Mesenteric fat pad (tissue), 1 donor: ENCODE measurements around the gene HCAR1. TPM values are rescaled to one million over a fixed set of nuclear protein-coding genes. Genes with fewer than 3 reads are reported as not detected.
A peak's percentile ranks its signal among the peaks of the same experiment; 100 is the strongest.

Experiments
- DNase-seq: peaks from one replicate; pipeline ENCODE4 v3.0.0-alpha.2; 2020; ENCODE audit warnings: low spot score
- long read RNA-seq: library from polyadenylated mRNA; unstranded; transcript quantifications from one replicate; pipeline ENCODE4 v2.0.0, GENCODE V29; 2020
- total RNA-seq: library from RNA; stranded (reverse); fragmentation: NEBNext Ultra II Directional; extraction: Animal tissue kit (Norgen Biotek cat#: 25700); gene quantifications from one replicate; pipeline ENCODE4 v1.2.1, GENCODE V29; 2021
- donor health status: DM: yes; HTN: yes; CAD: no.

The HCAR1 gene, protein sequence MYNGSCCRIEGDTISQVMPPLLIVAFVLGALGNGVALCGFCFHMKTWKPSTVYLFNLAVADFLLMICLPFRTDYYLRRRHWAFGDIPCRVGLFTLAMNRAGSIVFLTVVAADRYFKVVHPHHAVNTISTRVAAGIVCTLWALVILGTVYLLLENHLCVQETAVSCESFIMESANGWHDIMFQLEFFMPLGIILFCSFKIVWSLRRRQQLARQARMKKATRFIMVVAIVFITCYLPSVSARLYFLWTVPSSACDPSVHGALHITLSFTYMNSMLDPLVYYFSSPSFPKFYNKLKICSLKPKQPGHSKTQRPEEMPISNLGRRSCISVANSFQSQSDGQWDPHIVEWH
- 6.1 TPM for total RNA-seq
- long read RNA-seq, full-length matches to known transcripts = 2 of 2 reads
- long read RNA-seq, partial matches to known transcripts = 0 of 2 reads
- long read RNA-seq, other reads (novel, unspliced or antisense) = 0 of 2 reads

DNA sequence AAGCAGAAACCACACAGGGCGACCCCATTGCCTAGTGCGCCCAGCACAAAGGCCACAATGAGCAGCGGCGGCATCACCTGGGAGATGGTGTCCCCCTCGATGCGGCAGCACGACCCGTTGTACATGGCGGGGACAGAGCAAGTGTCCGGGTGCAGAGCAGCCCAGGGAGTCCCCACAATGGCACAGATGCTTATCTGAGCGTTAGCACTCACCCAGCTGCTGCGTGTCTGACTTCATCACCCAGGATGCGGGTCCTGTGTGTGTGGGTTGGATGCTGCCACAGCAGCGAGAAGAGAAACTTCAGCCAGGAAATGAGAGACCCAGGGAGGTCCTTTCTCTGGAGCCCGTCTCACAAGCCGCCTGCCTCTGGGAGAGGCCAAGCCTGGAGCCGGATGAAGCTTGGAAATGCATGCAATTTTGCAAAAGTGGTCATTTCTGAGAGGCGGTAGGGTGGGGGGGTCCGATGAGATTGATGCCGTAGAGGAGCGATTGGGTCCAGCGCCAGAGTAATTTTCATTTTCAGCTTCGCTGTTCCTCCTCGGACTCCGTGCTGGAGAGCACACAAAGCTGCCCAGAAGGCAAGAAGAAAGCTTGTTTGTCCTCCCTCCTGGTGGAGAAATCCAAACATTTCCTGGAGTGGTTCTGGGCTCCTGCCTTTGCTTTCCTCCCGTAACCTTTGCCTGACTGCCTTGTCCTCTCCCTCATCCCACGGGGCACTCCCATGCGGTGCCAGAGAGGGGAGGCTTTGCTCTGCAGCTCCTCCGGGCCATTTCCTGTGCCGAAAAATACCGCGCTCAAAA, at the start of gene HCAR1:
Gene HCAR1 (minus strand): TSS at position 630 of the 800 bp plus-strand sequence. CDS start 505 bp downstream, at position 125.
- no peak for DNase-seq

DNA sequence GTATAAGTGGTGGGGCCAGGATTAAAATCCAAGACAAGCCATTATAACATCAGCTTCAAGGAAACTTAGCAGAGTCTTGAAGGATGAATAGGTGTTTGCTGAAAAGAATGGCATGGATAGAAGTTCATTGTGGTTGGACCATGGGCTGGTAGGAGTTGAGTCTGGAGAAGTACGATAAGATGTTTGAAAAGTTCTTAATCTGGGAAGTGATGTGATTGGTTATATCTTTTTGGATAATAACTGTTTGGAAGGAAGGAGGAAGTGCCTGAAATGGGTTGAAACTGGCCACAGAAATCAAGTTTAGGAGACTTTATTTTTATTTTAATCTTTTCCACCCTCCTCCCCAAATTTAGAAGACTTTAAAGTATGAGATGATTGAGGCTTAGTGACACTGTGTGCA, 26.9 kb upstream of the HCAR1 start:
- DNase-seq = no peak

DNA sequence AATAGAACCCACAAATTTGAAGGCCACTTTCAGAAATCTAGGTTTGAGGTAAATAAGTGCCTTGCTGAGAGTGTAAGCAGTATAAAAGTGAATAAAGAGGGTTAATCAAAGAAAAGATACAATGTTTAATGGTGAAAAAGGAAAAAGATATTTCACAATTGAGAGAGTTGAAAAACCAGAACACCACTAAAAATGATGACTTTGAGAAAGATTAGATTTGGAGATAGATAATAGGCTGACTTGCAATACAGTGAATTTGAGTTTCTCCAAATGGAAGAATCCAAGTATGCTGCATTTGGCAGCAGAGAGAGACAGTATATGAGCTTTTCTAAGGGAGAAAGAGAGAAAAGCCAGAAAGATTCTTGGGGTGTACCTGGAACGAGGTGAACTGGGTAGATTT, 24.1 kb upstream of the HCAR1 start:
- DNase-seq = no peak

DNA sequence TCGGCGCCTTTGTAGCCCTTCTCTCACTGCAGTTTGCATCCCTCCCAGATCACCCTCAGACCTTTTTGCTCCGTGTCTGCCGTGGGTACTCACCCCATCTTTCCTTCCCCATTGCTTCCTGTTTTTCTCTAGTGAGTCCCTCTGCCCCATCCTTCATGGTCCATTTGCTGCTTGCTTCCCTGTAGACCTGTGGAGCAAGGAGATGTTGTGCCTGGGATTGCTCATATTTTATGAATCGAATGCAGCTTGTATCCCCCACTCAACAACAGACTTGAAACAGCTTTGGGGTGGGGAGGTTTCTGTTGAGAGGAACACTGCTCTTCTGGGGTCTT, 22.6 kb upstream of the HCAR1 start:
- no peak for DNase-seq

DNA sequence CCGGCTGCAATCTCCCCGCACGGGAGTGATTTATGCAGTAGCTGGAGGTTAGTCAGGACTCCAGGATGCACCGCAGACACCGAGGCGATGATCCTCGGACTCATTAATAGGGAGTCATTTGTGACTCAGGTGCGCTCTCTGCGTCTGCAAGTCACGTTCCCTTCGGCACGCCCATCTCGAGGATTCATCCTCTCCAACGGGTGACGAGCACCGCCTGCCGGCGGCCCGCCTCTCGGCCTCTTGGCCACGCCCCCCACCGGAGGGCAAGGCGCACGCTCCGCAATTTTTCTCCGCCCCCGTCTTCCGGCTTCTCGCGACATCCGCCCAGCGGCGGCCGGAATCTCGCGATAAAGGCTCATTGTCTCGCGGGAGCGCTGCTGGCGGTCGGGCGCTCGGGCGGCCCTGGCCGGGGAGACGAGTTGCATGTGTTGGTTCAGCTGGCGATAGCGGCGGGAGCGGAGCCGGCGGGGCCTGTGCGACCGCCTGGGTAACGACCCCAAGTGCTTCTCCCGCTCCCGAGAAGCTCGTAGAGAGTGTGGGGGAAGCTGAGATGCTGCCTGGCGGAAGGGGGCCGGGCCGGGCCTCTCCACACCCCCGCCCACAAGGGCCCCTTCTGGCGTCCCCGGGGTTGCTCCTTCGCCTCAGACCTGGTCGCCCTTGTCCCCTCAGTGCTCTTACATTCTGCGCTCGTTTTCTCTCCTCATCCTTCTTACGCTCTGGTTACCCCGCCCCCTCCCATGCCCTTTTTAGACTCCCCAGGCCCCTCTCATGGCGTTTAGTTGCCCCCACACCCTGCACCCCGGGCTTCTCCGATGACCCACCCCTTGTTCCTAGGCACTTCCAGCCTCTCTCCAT, 22.0 kb upstream of the HCAR1 start, which contains the start of gene DENR:
Gene DENR (plus strand): TSS at position 361 of the 855 bp plus-strand sequence. CDS start 878 bp downstream, outside the sequence.
- DNase-seq = peak; percentile 100

DNA sequence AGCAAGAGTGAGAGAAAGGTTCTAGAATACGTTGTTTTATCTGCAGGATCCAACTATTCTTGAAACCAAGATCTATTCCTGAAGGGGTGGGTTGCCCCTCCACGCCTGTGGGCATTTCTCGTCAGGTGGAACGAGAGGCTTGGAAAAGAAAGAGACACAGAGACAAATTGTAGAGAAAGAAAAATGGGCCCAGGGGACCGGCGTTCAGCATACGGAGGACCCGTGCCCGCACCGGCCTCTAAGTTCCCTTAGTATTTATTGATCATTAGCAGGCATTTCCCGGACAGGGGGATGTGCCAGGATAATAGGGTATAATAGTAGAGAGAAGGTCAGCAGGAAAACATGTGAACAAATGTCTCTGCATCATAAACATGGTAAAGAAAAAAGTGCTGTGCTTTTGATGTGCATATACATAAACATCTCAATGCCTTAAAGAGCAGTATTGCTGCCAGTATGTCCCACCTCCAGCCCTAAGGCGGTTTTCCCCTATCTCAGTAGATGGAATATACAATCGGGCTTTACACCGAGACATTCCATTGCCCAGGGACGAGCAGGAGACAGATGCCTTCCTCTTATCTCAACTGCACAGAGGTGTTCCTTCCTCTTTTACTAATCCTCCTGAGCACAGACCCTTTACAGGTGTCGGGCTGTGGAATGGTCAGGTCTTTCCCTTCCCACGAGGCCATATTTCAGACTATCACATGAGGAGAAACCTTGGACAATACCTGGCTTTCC, 20.3 kb upstream of the HCAR1 start:
- peak; percentile 41 for DNase-seq

DNA sequence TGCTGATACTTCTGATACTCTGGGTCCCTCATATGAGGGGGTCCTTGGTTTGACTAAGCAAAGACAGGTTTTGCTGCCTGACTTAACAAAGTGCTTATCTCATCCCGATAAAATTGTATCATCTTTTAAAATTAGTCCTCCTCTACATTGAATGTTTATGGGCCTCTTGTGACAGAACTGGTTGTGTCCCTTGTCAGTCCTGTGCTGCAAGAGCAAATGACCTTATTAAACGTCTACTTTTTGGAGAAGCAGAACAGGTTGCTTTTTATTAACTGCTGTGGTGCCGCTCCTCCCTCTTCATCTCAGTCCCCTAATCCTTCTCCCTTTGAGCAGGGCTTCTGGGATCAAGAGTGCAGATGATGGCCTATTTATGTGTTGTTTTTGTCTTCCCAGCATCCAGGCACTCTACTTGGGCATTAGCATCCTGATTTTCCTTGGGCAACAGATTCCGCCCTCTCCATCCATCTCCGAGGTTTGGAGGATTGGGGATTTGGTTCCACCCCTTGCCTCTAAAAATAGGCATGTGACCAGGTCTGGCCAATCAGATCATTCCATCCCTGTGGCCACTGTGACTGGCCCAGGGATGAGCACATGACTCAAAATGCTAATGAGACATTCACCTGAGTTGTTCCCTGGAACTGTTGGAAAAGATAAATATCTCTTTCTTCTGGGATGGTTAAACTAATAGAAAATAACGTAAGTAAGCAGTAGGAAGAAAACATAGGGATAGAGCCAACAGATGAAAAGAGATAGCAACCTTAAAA, 19.1 kb upstream of the HCAR1 start:
- no peak for DNase-seq

DNA sequence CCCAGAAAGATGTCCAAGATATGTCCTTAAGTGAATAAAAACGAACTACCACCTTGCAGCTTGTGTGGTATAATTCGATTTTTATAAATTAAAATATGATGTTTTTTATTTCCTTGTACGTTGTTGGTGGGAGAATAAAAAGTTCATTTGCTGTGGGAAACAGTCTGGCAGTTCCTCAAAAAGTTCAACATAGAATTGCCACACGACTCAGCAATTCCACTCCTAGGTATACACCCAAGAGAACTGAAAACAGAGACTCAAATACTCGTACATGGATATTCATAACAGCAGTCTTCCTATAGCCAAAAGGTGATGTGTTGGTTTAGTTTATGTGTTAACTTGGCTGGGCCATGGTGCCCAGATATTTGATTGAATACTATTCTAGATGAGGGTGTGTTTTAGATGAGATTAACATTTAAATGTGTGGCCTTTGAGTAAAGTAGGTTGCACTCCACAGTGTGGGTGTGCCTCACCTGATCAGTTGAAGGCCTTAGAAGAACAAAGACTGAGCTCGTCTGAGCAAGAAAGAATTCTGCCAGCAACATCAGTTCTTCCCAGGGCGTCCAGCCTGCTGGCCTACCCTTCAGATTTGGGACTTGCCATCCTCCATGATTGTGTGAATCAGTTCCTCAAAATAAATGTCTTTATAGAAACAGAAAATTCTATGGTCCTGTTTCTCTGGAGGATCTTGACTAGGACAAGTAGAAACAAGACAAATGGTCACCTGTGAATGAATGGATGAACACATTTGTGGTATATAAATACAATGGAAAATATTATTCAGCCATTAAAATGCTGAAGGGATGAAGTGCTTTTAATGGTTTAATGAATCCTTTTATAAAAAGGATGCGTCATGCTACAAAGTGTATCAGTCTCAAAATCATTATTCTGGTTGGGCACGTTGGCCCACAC, 16.8 kb upstream of the HCAR1 start:
- DNase-seq = no peak

DNA sequence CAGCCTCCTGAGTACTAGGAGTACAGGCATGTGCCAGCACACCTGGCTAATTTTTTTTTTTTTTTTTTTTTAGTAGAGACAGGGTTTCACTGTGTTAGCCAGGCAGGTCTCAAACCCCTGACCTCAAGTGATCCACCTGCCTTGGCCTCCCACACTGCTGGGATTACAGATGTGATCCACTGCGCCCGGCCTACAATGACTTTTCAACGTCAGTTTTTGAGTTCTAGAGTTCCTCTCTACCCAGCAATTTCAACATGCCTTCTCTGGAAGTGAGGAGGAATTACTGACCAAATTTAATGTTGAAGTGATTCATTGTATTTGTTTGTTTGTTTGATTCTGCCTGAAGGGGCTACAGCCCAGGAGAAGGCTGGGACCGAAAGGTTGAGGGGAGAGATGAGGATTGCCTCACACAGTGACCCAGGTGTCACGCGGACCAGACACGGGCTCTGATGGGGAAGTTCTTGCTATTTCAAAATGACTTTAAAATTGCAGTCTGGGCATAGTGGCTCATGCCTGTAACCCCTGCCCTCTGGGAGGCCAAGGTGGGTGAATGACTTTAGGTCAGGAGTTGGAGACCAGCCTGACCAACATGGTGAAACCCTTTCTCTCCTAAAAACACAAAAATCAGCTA, 13.4 kb upstream of the HCAR1 start:
- peak; percentile 85 for DNase-seq

DNA sequence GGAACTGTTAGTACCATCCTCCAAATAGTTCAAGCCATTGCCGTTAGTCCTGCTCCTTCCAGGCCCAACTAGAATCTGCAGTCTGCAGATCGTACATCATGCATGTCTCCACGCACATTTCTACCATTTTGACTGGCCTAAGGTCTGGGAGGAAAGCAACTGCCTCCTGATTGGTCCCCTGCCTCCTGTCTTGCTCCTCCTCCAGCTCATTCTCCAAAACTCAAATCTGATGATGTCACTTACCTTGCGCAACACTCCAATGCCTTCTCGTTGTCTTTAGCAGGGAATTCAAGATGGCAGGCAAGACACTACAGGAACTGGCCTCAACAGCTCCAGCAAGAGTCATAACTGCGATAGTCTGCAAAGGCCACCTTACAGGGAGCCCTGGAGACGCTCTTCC, 9.7 kb upstream of the HCAR1 start:
- DNase-seq = peak; percentile 11

DNA sequence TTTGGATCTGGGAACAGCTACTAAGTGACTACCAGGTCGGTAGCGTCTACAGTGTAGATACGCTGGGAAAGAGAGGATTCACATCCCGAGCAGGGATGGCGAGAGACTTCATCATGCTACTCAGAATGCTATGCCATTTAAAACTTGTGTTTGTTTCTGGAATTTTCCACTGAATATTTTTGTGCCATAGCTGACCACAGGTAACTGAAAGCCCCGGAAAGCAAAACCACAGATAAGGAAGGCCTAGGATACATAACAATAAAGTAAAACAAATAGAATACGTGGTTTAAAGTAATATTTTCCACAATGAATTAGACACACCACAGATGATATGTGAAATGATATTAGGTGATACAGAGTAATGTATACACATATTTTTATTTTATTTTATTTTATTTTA, 7.9 kb upstream of the HCAR1 start:
- no peak for DNase-seq

DNA sequence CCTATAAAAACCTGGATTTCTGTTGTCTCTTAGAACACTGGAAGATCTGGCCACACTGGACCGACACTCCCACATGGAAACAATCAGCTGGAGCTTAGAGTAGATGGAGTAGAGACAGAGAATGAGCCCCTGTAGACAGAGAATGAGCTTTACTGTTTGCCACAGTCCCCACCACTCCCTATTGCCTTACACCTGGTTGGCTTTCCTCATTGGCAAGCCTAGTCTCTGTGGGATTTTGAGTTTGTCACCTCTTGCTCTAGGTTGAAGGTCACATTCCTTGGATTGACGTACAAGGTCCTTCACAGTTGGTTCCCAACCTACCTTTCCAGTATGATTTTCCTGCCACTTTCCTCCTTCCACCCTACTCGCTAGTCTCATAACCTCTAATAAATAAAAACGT, 2.0 kb upstream of the HCAR1 start:
- peak; percentile 43 for DNase-seq

DNA sequence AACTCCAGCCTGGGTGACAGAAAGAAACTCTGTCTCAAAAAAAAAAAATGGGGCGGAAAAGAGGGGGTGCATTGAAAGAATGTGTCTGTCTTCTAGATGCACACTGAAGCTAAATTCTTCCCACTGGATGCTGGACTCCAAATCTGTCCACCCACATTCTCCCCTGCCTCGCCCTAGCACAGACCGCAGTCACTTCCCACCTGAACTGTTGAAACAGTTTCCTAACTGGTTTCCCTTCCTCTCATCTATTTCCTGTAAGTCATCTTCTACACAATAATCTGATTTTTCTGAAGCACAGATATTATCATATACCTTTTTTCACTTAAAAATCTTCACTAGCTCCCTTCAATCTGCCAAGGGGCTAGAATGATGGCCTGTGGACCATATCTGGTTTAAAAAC, 1.5 kb upstream of the HCAR1 start:
- DNase-seq = no peak

DNA sequence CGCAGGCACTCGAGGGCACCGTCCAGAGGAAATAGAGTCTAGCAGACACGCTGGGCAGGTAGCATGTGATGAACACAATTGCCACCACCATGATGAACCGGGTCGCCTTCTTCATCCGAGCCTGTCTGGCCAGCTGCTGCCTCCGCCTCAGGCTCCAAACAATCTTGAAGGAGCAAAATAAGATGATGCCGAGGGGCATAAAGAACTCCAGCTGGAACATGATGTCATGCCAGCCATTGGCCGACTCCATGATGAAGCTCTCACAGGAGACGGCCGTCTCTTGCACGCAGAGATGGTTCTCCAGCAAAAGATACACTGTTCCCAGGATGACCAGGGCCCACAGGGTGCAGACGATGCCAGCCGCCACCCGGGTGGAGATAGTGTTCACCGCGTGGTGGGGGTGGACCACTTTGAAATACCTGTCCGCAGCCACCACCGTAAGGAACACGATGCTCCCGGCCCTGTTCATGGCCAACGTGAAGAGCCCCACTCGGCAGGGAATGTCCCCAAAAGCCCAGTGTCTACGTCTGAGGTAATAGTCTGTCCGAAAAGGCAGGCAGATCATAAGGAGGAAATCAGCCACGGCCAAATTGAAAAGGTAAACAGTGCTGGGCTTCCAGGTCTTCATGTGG, 945 bp downstream of the HCAR1 start:
- DNase-seq = peak; percentile 82

DNA sequence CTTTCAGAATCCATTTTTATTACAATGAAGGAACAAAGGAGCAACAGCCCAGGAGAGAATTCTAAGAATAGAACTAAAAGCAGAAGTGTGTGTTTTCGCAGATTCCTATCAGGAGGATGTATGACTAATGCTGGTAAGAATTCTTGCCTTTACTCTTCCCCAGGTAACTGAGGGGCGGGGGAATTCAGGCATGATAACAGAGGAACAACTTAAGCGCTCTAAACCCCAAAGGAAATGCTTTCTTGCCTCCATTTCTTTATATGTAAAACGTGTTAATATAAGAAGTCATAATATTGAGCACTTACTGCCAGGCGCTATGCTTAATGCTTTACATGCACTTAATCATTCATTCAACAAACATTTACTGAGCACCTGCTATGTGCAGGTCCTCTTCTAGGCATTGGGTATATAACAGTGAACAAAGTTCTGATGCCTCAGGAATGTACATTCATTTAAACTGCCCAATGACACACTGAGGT, 4.5 kb downstream of the HCAR1 start:
- DNase-seq = no peak

DNA sequence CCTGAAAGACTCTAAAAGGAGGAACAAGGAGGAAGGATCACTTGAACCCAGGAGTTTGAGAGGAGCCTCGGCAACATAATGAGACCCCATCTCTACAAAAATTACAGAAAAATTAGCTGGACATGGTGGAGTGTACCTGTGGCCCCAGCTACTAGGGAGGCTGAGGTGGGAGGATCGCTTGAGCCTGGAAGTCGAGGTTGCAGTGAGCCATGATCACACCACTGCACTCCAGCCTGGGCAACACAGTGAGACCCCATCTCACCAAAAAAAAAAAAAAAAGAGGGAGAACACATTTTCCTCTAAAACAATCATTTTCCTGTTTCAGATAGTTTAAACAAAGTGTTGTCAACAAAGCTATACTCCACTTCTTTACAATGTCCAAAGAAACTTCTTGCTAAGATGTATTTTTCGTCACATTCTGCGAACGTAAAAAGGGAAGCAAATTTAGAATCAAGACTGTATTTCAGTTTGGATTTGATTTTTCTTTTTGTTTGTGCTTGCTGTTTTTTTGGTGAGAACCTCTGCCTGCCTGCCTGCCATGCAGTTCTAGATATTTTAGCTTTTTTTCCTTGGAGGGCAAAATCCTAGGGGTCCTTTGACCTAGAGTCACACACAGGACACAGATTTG, 5.1 kb downstream of the HCAR1 start:
- no peak for DNase-seq

DNA sequence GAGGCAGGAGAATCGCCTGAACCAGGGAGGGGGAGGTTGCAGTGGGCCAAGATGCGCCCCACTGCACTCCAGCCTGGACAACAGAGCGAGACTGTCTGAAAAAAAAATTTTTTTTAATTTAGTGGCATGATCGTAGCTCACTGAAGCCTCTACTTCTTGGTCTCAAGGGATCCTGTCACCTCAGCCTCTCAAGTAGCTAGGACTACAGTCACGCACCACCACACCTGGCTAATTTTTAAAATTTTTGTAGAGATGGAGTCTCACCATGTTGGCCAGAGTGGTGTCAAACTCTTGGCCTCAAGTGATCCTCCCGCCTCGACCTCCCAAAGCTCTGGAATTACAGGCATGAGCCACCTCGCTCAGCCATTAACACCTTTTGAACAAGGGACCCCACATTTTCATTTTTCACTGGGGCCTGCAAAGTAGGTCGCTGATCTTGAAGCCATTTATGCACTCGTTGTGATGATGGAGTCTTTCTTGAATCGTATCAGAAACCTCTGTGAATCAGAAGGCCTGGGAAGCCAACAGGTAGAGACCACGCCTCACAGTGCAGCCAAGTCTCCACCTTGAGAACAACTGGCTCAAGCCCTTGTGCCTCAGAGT, 5.9 kb downstream of the HCAR1 start:
- no peak for DNase-seq
